ENCODE measurements around the gene BCL2. TPM values are rescaled to one million over a fixed set of nuclear protein-coding genes. Genes with fewer than 3 reads are reported as not detected.
A peak's percentile ranks its signal among the peaks of the same experiment; 100 is the strongest.

BCL2 gene
- total RNA-seq, 1 donor from 2014 or later: 81.3 TPM

DNA sequence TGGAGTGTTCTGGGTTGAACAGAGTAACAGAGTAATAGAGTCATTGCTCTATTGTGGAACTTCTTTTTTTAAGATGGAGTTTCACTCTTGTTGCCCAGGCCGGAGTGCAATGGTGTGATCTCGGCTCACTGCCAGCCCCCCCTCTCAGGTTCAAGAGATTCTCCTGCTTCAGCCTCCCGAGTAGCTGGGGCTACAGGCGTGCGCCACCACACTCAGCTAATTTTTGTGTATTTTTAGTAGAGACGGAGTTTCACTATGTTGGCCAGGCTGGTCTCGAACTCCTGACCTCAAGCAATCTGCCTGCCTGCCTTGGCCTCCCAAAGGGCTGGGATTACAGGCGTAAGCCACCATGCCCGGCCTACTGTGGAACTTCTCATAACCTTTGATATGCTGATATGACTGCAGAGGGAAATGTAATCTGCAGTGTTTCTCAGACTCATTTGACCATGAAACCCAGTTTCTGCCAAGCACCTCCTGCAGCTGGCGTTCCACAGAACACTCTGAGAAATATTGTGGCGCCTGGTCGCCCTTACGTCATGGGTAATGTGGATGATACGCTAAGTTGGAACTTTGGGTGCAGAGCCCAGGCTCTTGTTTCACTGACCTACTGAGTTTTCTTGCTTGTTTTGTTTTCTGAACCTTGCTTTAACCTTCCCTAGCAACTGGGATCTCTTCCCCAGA lies 213.8 kb downstream of the BCL2 start:
- Mint-ChIP-seq H3K27me3 (peaks cover 9% of the 10 kb centered on the region), H3K27ac (peak overlapping the region; percentile 86), H3K36me3 (ENCODE audit: low read depth) (peaks cover 5% of the 10 kb centered on the region), H3K4me3 (peak overlapping the region; percentile 70), H3K9me3 (peaks cover 9% of the 10 kb centered on the region), H3K4me1 (peaks cover 41% of the 10 kb centered on the region)
- no peak for DNase-seq
- intact Hi-C loops (cut with micrococcal nuclease): loop anchor here (5.0 kb wide), 1 partner anchor 317 kb away; the partner anchor contains the start of gene VPS4B

DNA sequence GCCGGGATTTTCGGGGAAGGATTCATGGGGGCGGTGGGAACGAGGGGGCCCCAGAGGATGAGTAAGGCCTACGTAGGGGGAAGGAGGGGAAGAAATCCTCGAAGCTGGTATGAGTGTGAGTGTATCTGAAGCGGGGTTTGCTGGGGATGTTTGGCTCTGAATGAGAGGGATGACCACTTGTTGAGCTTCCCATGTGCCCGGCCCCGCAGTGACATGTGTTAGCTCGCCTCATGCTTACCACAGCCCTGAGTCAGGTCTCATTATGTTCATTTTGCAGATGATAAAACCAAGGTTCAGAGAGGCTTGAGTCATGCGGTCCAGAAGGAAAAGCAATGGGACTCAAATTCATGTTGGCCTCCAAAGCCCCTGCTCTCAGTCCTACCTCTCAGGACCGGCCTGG lies 214.7 kb downstream of the BCL2 start:
- Mint-ChIP-seq H3K4me1 (peaks cover 48% of the 10 kb centered on the region), H3K9me3 (peaks cover 9% of the 10 kb centered on the region), H3K36me3 (ENCODE audit: low read depth) (peaks cover 5% of the 10 kb centered on the region), H3K27ac (no peak overlapping the region), H3K27me3 (peaks cover 10% of the 10 kb centered on the region), H3K4me3 (no peak overlapping the region)
- no peak for DNase-seq
- intact Hi-C loops (cut with micrococcal nuclease): loop anchor here (5.0 kb wide), 1 partner anchor 317 kb away; the partner anchor contains the start of gene VPS4B

DNA sequence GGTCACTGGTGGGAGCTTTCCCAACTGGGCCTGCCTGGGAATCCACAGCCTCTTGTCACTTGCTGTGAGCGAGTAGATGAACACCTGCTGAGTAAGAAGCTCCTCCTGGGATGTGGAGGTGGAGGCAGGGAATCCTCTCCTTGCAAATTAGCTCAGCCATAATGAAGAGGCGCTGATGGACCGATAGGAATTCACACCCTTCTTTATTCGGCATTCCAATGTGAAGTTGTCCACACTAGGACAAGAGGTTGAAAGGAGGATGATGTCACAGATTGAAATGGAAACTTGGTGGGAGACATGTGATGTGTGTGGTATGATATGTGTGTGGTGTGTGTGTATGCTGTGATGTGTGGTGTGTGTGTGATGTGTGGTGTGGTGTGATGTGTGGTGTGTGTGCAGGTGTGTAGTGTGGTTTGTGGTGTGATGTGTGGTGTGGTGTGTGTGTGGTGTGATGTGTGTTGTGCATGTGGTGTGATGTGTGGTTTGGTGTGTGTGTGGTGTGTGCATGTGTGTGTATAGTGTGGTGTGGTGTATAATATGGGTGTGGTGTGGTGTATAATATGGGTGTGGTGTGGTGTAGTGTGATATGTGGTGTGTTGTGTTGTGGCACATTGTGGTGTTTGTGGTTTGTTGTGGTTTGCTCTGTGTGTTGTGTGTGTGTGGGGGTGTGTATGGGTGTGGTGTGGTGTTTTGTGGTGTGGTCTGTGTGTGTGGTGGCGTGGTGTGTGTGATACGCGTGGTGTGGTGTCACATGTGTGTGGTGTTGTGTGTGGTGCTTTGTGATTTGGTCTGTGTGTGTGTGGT lies 216.4 kb downstream of the BCL2 start:
- intact Hi-C loops (cut with micrococcal nuclease): no loop called here
- H3K9me3 Mint-ChIP-seq: peaks cover 9% of the 10 kb centered on the region
- H3K27ac Mint-ChIP-seq: peak overlapping the region; percentile 15
- H3K4me1 Mint-ChIP-seq: peaks cover 65% of the 10 kb centered on the region
- no peak overlapping the region for H3K4me3 Mint-ChIP-seq
- H3K27me3 Mint-ChIP-seq: peaks cover 8% of the 10 kb centered on the region
- H3K36me3 Mint-ChIP-seq (ENCODE audit: low read depth): peaks cover 5% of the 10 kb centered on the region
- DNase-seq: no peak

DNA sequence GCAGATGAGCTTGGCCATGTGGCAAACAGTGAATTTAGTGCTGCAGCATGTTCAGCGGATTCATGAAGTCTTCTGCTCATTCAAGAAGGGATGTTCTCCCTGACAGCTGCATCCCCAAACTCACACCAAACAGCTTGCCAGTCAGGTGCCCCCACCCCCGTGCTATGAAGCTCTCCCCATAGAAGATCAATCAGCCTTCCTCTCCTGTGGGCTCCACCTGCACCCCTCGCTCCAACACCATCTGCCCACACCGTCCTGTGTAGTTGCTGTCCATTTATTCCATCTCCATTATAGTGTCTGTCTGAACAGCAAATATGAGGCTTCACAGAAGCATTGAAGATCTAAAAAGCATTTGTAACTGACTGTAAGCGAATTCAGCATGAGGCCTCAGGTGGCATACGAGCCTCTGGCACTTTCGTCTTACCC lies 218.9 kb downstream of the BCL2 start:
- H3K9me3 Mint-ChIP-seq: peaks cover 9% of the 10 kb centered on the region
- intact Hi-C loops (cut with micrococcal nuclease): no loop called here
- H3K4me1 Mint-ChIP-seq: peaks cover 55% of the 10 kb centered on the region
- H3K27ac Mint-ChIP-seq: no peak overlapping the region
- DNase-seq: no peak
- no peak overlapping the region for H3K4me3 Mint-ChIP-seq
- H3K36me3 Mint-ChIP-seq (ENCODE audit: low read depth): peaks cover 3% of the 10 kb centered on the region
- H3K27me3 Mint-ChIP-seq: peaks cover 22% of the 10 kb centered on the region

DNA sequence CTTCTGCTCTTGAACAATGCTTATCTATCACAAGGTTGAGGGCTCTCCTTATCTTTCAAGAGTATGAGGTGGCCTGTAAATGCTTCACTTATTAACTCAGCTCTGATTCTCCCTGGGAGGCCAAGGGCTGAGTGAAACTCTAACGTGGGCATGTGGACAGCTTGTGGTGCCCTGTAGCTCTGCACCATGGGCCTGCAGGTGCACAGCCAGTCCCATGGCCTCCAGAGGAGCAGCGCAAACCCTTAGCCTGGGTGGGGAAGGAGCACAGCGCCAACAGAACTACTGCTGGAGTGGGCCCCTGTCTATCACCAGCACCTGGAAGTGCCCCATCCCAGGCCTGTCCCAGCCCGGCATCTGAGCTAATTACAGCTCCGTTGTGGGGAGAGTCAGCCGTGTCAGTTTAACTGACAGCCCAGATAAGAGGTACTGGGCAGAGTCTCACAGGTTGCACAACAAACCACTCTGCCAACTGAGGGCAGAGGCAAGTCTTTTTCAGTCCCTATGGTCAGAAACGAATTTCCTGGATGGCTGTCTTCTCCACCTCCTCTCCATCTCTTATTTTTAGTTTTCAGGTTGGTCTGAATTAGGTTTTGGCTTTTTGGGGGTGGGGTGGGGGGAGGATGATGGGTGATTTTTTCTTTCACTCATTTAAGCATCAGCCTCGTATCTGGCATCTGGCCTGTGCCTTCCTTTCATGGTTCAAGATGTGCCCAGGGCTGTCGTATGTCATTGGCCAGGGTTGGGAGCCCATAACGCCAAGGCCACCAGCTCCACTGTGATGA lies 219.5 kb downstream of the BCL2 start:
- DNase-seq: no peak
- Mint-ChIP-seq H3K36me3 (ENCODE audit: low read depth) (peaks cover 3% of the 10 kb centered on the region), H3K27ac (peak overlapping the region; percentile 21), H3K4me3 (peak overlapping the region; percentile 16), H3K4me1 (peaks cover 55% of the 10 kb centered on the region), H3K9me3 (peaks cover 9% of the 10 kb centered on the region), H3K27me3 (peaks cover 26% of the 10 kb centered on the region)
- intact Hi-C loops (cut with micrococcal nuclease): loop anchor here (2.0 kb wide), 1 partner anchor 59 kb away; no protein-coding TSS in a partner anchor

DNA sequence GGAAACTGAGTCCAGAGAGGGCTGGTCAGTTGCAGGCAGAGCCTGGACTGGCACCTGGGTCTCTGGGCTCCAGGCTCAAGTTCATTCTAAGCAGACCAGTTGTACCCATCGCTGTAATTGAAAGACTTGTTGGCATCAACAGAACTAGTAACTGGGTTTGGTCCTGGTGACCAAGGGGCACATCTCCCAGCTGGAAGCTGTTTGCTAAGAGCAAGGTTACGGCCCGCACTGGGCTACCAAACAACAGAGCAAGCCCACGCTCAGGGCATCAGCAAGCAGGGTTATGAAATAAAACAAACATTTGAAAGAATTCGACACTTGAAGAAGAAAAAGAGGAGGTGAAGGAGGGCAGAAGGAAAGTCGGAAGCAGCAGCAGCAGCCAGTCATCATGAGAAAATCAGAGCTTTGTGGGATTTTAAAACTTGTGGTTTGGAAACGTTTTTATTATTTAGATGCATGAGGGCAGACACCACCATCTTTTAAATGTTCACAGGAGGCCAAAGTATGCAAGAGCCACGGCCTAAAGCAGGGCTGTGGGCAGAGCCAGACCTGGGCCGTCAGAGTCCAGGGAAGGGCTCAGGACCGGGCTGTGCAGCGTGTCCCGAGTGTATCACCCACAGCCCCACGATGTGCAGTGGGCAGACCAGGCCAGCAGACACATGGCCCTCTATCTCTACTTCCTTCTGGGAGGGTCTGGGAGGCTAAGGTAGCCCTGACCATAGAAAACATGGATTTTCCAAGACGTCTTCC lies 220.3 kb downstream of the BCL2 start:
- H3K9me3 Mint-ChIP-seq: peaks cover 9% of the 10 kb centered on the region
- DNase-seq: no peak
- peaks cover 30% of the 10 kb centered on the region for H3K27me3 Mint-ChIP-seq
- H3K4me1 Mint-ChIP-seq: peaks cover 54% of the 10 kb centered on the region
- peaks cover 3% of the 10 kb centered on the region for H3K36me3 Mint-ChIP-seq (ENCODE audit: low read depth)
- H3K4me3 Mint-ChIP-seq: peak overlapping the region; percentile 63
- peak overlapping the region; percentile 79 for H3K27ac Mint-ChIP-seq
- intact Hi-C loops (cut with micrococcal nuclease): loop anchor here (2.0 kb wide), 1 partner anchor 58 kb away; no protein-coding TSS in a partner anchor

DNA sequence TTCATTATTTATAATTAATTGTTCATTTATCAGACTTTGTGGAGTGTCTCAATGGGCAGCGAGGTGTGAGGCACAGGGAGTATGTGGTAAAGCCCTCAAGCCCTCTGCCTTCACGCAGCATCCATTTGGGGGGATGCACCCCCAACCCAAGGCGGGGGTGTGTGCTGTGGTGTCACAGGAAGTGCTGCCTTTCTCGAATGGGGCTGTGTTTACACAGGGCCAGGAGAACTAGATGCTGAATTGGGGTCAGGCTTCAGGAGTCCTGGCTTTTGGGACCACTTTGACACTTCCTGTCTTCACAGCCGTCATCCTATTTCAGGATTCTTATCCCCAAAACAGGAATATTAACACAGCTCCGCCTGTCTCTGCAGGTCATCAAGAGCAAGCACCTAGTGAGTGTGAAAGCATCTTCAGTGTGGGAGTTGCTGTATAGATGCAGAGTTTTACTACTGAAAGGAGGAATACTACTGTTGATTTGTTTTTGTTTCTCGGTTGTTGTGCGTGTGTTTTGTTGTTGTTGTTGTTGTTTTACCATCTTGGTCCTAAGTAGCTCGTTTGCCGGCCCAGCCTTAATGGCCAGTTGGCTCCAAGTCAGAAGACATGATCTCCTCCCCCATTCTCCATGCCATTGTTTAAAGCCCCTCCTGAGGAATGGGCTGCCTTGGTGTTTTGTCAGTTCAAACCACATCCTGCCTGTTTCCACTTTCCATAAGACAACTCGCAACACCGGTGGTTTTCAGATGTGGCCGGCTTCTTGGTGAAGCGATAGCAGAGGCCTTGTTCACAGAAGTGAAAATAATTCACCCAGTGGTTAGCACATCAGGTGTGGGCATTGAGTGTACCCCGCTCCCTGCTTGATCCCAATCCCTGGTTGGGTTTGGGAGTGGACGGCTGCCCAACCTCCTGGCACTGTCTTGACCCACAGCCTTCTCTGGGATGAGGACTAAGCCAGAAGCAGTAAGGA lies 221.3 kb downstream of the BCL2 start:
- intact Hi-C loops (cut with micrococcal nuclease): loop anchor here (1.0 to 2.0 kb wide), 2 partner anchors 9 to 57 kb away; no protein-coding TSS in a partner anchor
- H3K27me3 Mint-ChIP-seq: peaks cover 37% of the 10 kb centered on the region
- H3K4me3 Mint-ChIP-seq: peak overlapping the region; percentile 63
- peaks cover 53% of the 10 kb centered on the region for H3K4me1 Mint-ChIP-seq
- peak; percentile 91 for DNase-seq
- peaks cover 5% of the 10 kb centered on the region for H3K9me3 Mint-ChIP-seq
- H3K36me3 Mint-ChIP-seq (ENCODE audit: low read depth): no peaks in the 10 kb centered on the region
- peak overlapping the region; percentile 79 for H3K27ac Mint-ChIP-seq

DNA sequence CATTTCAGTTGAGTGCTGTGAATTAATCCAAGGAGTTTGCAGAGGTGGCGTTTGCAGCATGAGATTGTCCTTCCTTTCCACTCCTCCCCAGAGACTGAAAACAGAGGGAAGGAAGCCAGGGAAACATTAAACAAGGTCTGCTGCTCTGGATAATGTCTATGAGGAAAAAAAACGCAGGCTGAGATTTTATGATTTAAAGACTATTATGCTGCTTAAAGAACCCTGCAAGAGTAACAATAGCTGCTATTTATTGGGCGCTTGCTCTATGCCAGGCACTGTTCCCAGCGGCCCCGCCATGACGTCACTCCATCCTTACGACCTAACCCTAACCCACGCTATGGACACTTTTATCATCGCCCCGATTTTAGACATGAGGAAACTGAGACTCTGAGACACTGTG lies 222.4 kb downstream of the BCL2 start:
- intact Hi-C loops (cut with micrococcal nuclease): no loop called here
- H3K9me3 Mint-ChIP-seq: no peaks in the 10 kb centered on the region
- no peaks in the 10 kb centered on the region for H3K36me3 Mint-ChIP-seq (ENCODE audit: low read depth)
- DNase-seq: no peak
- H3K27me3 Mint-ChIP-seq: peaks cover 38% of the 10 kb centered on the region
- no peak overlapping the region for H3K27ac Mint-ChIP-seq
- H3K4me3 Mint-ChIP-seq: no peak overlapping the region
- H3K4me1 Mint-ChIP-seq: peaks cover 47% of the 10 kb centered on the region

DNA sequence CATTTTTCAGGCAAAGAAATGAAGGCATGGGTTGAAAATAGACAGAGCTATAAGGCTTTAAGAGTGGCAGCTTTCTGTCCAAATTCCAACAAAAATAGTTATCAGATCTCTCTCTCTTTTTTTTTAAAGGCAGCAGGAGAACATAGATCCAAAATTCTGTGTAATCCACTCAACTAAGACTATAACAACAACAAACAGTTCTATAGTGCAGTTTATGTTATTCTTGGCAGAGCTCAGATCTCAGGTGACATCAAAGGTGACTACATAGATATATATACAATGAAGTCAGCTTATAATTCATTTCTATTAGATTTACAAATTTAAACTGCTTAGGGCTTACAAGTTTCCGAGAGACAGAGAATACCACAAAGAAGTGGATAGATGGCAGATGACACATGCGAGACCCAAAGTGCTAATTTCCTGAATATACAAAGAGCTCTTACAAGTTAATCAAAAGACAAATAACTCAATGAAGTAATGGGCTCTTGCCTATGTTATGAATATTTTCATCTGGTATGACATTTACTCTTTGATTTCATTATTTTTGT lies 223.2 kb downstream of the BCL2 start:
- Mint-ChIP-seq H3K9me3 (no peaks in the 10 kb centered on the region), H3K36me3 (ENCODE audit: low read depth) (no peaks in the 10 kb centered on the region), H3K27me3 (peaks cover 38% of the 10 kb centered on the region), H3K27ac (no peak overlapping the region), H3K4me3 (no peak overlapping the region), H3K4me1 (peaks cover 42% of the 10 kb centered on the region)
- DNase-seq: no peak
- intact Hi-C loops (cut with micrococcal nuclease): no loop called here

DNA sequence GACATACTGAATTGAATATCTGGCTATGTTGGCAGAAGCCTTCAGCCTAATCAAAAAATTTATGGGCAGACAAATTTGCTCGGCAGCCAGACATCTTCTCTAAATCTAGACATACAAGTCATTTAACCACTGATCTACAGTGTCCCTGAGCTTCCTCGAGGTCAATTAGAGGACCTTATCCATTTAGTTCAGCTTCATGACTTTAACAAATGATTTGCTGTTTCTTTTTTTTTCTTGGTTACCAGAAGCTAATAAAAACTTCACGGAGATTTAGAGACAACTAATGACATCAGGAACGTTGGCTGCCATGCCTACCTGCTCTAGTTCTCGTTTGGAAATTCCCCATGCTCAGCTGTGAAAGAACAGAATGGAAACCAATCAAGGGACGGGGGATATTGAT lies 223.8 kb downstream of the BCL2 start:
- Mint-ChIP-seq H3K27me3 (peaks cover 36% of the 10 kb centered on the region), H3K4me1 (peaks cover 39% of the 10 kb centered on the region), H3K27ac (no peak overlapping the region), H3K36me3 (ENCODE audit: low read depth) (no peaks in the 10 kb centered on the region), H3K4me3 (no peak overlapping the region), H3K9me3 (no peaks in the 10 kb centered on the region)
- intact Hi-C loops (cut with micrococcal nuclease): loop anchor here (2.0 kb wide), 1 partner anchor 13 kb away; no protein-coding TSS in a partner anchor
- no peak for DNase-seq

DNA sequence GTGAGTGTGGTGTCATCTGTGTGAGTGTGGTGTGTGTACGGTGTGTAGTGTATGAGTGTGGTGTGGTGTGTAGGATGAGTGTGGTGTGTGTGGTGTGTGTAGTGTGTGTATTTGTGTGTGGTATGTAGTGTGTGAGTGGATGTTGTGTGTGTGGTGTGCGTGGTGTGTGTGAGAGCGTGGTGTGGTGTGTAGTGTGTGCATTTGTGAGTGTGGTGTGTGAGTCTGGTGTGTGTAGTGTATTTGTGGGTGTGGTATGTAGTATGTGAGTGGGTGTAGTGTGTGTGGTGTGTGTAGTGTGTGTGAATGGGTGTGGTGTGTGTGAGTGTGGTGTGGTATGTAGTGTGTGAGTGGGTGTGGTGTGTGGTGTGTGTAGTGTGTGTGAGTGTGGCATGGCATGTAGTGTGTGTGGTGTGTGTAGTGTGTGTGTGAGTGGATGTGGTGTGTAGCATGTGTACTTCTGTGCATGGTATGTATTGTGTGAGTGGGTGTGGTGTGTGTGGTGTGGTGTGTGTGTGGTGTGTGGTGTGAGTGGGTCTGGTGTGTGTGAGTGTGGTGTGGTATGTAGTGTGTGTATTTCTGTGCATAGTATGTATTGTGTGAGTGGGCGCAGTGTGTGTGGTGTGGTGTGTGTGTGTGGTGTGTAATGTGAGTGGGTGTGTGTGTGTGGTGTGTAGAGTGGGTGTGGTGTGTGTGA lies 227.8 kb downstream of the BCL2 start:
- H3K4me3 Mint-ChIP-seq: no peak overlapping the region
- H3K27ac Mint-ChIP-seq: no peak overlapping the region
- peaks cover 44% of the 10 kb centered on the region for H3K27me3 Mint-ChIP-seq
- peaks cover 6% of the 10 kb centered on the region for H3K4me1 Mint-ChIP-seq
- intact Hi-C loops (cut with micrococcal nuclease): no loop called here
- no peak for DNase-seq
- H3K9me3 Mint-ChIP-seq: no peaks in the 10 kb centered on the region
- H3K36me3 Mint-ChIP-seq (ENCODE audit: low read depth): no peaks in the 10 kb centered on the region

Measured in activated CD4-positive, alpha-beta T cell treated with anti-CD3 and anti-CD28 coated beads, Interleukin-2, amount 10 ng/mL, durations not matched to agents 24 days and 14 days (primary cell).